HG03520 (cell line): ENCODE measurements around the gene OTOS.

Experiments
- ATAC-seq: cut with Tn5 transposase; IDR thresholded peaks from one replicate; pipeline ENCODE4 v1.9.1; 2021; ENCODE audit warnings: mild to moderate bottlenecking, moderate library complexity; ENCODE audit not compliant: unreplicated experiment

Gene OTOS

DNA sequence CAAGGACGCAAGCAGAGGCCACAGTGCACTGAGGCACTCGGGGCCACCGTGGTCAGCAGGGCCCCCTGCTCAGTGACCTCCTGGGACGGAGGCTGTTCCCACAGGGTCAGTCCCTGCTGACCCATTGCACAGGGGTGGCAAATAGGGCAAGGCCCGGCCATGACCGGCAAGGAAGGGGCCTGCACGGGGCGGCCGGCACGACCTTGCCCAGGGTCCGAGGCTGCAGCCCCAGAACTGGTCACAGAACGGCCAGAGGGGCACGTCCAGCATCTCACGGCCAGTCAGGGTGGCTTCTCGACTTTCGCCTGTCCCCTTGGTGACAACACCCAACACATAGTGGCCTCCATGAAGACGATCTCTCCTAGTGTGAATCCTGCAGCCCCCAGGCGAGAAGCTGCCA lies 27.6 kb upstream of the OTOS start:
- no peak for ATAC-seq

DNA sequence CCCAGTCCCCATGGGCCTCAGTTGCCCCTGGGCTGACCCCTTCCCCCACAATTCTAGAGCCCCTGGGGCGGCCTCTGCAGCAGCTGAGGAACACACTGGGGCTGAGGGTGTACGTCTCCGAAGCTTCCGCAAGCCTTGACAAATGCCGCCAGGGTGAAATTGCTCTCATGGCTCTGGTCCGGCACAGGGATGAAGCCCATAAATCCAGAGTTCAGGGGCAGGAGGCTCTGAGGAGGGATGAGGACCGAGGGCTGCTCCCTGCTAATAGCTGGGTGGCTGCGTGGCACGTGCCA lies 27.1 kb upstream of the OTOS start:
- ATAC-seq = no peak

DNA sequence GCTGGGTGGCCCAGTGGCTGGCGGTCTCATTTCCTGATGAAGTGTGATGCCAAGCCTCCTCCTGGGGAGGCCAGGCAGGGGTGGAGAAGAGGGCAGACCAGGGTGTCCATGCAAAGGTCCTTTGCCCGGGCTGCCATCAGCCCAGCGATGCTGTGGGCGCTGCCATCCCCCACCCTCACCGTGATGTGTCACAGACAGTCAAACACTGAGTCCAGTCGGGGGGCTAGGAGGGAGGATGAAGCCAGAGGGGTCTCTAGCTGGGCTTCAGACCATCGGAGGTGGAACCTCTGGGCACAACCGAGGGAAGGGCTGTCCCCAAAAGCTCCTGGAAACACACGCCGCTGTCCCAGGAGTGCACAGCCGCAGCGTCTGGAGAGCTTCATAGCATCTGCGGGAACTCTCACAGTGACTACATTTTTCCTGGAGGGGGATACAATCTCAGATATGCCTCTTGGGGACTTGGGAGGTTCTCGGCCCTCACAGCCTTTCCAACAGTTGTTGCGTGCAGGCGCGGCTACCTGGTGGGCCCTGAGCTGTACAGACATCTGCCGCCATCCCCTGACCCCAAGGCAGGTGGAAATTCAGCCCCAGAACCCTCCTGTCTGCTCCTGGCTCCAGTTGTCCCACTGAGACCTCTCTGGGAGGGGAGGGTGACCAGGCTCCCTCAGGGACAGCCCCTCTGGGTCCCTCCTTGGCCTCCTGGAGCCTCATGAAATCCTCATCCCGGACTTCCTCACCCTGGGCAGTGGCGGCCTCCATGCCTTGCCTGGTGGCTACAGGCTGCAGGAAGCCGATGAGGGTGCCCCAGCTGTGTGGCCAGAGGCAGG lies 26.5 kb upstream of the OTOS start:
- ATAC-seq = no peak

DNA sequence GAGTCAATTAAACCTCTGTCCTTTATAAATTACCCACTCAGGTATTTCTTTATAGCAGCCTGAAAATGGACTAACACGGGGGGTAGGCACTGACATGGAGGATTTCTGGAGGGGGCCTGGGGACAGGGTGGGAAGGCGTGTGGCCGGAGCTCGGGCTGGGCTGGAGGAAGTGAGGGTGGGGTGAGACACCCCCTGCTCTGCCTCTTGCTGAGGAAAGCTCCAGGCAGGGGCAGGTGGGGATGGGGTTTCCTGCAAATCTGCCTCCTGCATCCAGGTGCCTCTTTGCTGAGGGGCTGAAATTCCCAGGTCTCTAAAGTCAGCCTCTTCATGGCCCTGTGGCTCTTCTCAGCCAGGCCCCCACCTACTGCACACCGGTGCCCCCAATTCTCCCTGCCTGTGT lies 25.7 kb upstream of the OTOS start:
- ATAC-seq = no peak

DNA sequence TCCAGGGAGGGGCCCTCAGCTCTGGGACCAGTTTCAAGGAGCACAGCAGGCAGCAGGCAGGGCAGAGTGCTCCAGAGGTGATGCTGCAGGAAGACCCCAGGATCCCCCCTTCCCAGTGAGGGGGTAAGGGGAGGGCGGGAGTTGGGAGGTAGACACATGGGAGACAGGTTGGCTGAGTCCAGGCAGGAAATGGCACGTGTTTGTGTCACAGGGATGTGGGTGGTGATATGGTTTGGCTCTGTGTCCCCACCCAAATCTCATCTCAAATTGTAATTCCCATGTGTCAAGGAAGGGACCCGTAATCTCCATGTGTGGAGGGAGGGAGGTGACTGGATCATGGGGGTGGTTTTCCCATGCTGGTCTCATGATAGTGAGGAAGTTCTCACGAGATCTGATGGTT lies 25.2 kb upstream of the OTOS start:
- ATAC-seq = no peak

DNA sequence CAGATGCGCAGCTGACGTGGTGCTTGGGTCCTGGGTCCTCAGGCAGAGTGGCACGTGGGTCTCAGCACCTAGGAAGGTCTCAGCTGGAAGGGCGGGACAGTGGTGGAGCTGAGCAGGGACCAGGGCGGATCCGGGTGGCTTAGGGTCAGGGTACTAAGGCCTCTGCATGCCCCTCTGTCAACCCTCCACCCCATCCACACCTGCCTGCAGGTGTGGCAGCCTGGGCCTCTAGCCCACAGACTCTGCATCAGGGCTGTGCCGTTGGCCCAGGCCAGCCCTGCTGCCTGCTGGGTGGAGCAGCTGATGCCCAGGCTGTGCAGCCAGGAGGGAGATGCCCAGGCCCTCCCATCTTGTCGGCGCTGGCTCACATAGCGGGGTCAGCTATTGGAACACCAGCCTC lies 24.6 kb upstream of the OTOS start:
- ATAC-seq = no peak

DNA sequence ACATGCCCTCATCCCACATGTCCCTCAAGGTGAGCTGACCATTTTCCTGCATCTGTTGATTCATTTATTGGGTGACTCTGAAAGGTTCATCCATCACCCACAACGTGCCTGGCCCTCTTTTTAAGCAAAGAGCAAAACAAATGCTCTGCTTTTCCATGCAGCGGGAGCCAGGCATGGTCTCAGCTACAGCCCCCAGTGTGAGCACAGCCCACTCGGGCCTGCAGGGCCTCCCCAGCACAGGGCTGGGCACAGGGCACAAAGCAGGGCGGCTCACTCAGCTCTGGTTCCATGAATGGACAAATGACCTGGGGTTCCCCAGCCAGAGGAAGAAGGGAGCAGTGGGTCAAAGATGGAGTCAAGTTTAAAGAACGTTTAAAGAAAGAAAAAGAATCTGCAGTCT lies 24.1 kb upstream of the OTOS start:
- no peak for ATAC-seq

DNA sequence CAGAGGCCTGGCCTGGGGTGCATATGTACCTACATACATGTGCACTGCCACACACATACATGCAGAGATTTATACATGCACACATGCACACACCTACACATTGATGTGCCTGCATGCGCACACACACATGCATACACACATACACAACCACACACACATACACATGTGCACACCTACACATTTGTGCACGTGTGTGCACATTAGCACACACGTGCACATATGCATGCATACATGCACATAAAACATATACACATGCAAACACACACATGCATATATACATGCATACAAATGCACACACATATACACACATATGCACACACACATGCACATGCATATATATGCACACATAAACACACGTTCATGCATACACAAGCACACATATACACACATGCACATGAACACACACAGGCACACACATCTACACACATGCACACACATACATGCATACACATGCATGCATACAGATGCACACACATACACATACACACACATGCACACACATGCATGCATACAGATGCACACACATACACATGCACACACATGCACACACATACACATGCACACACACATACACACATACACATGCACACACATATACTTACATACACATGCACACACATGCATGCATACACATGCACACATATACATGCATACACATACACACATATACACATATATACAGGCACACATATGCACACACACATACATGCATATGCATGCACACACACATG lies 23.6 kb upstream of the OTOS start:
- ATAC-seq = no peak

DNA sequence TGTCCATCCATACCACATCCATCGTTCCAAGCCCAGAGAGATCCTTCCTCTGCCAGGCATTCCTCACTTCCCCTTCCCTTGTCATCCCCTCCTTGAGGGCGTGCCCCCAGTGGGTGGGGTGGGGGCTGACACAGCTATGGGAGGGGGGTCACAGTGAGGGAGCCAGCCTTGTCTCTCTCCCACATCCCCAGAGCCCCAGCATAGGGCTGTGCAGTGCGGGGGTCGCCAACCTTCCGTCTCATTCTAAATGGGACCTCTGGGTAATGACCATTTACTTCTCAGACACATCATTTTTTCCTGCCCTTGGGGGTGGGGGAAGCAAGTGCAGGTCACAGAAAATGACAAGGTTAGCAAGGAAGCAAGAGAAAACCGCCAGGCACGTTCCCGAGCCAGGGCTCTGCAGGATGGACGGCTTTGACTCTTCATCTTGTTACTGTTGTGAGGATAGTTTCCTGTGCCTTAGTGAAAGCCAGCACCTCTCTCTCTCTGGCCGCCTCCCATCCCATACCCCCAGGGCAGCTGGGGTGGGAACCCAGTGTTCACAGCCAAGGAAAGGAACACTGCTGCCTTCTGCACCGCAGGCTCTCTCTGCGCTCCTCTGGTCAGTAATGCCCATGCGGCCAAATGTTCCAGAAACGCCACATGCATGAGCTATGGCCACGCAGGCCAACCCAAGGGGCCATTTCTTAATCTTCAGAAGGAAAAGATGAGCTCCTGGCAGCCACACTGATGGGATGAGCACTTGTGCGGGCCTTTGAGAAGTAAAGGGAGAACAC lies 22.7 kb upstream of the OTOS start:
- ATAC-seq = no peak

DNA sequence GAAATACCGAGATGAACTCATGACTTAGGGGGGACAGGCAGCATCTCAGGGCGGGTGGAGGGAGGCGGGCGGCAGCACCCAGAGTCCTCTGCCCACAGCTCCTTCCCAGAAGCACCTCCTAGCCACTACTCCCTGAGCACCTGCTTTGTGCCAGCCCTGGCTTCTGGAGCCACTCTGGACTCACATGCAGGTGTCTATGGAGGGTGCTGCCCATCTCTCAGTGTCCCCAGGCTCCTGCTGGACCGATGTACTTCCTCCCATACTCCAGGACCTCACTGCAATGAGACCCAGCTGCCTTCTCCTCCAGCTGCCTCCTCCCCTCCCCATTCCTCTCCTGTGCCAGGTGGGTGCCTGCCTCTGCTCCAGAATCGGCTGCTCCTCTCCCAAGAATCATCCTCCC lies 22.1 kb upstream of the OTOS start:
- ATAC-seq = no peak

DNA sequence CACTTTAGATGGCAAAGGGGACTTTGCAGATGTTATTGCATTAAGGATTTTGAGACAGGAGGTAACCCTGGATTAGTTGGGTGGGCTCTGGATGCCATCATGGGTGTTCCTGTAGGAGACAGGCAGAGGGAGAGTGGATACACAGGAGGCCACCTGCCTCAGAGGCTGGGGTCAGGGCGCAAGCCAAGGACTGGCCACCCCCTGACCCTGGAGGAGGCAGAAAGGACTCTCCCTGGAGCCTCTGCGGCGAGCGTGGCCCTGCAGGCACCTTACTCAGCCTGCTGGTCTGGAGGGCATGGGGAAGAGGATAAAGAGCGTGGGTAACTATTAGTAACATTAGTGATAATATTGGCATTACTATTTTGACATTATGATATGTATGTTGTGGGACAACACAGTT lies 21.6 kb upstream of the OTOS start:
- ATAC-seq = no peak

DNA sequence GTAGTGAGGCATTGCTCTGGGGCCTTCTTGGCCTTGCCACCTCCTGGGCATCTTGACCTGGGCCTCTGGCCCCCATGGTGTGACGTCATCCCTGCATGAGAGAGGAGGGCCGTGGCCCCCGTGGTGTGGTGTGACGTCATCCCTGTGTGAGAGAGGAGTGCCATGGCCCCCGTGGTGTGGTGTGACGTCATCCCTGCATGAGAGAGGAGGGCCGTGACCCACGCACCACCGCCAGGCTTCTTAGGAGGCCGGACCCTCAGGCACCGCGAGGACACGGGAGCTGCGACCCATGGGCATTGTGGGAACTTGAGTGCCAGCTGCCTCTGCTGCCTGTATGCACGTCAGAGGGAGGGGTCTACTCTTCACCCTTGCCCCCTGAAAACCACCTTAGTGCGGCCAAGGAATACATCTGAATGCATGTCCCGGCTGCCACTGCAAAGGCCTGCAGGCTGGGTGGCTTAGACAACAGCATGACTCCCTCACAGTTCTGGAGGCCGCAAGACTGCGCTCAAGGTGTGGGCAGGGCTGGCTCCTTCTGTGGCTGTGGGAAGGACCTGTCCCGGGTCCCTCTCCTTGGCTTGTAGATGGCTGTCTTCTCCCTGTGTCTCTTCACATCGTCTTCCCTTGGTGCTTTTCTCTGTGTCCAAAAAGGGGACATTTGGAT lies 20.8 kb upstream of the OTOS start:
- no peak for ATAC-seq

DNA sequence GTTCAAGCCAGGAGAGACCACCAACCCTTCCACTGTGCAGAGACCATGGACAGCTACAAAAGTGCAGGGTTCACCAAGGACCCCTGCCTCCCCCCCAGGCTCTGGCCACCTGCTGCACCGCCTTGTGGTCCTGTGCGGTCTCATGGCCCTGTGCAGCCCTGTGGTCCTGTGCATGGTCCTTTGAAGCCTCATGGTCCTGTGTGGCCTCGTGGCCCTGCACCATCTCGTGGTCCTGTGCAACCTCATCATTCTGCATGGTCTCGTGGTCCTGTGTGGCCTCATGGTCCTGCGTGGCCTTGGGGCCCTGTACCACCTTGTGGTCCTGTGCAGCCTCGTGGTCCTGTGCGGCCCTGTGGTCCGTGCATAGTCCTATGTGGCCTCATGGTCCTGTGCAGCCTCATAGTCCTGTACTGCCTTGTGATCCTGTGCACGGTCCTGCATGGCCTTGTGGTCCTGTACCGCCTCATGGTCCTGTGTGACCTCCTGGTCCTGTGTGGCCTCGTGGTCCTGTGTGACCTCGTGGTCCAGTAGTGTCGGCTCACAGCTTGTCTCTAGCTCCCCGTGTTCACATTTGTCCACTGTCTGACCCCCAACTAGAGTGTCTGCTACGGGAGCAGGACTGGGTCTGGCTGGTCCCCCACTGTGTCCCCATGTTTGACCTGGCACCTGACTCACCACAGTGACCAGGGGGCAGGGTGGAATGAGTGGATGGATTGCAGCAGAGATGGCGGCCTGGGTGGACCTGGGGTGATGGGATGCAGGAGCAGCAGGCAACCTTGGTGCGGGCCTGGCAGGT lies 20.0 kb upstream of the OTOS start:
- no peak for ATAC-seq

DNA sequence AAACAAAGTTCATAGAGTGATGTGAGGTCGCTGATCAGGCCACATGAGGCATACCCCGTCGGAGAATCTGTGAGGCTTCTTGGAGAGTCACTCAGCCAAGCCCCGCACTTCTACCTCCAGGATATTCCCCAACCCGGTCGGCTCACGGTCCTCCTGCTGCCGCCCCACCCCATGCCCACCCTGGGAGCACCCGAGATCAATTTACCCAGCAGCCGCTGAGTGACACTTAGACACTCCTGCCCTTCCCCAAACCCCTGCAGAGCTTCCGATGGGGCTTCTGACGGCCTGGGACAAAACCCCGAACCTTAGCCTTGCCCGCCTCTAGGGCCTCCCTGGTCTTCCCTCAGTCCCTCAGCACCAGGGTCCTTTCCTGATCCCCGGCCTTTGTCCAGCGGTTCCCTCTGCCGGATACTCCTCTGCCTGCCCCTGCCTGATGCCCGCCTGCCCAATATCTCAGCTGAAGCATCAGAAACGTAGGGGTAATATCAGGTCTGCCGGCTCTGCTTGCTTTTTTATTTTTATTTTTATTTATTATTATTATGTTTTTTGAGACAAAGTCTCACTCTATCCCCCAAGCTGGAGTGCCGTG lies 18.9 kb upstream of the OTOS start:
- ATAC-seq = no peak

DNA sequence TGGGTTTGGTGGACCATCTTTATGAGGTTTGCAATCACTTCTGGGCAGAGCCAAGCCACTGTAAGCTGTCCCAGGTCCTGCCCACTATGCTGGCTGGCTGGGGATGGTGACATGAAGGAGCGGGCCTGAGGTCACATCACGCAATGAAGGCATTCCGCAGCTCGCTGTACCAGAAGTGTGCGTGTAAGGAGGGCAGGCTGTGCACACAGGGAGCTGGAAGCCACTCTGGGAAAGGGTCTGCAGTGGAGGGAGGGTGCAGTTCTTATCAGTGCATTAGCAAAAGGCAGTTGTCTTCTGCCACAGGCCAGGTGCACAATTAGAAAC lies 16.7 kb upstream of the OTOS start:
- no peak for ATAC-seq

DNA sequence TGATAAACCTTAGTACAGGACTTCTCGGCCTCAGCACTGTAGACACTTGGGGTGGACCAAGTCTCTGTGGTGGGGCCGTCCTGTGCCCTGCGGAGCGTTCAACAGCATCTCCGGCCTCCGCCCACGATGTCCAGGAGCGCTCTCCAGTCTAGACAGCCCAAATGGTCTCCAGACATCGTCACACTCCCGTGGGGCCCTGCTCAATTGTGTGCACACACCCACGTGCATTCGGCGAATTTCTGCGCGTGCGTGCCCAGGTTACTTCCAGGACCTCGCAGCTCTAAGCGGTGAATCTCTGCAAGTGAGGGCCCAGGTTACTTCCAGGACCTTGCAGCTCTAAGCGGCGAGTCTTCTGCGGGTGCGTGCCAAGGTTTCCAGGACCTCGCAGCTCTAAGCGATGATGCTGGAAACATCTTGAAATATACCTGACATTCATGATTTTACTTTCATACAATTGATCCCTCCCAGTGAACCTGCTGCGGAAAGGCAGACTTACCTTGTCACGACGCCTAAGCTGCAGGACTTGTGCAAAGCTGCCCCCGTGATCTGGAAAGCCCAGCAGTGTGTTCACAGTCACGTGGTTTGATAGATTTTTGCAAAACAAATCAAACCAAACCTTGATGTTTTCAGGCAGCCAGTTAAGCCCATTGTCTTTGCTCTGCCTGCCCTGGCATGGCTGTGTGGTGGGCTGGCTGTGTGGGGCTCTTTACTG lies 16.1 kb upstream of the OTOS start:
- ATAC-seq = no peak

DNA sequence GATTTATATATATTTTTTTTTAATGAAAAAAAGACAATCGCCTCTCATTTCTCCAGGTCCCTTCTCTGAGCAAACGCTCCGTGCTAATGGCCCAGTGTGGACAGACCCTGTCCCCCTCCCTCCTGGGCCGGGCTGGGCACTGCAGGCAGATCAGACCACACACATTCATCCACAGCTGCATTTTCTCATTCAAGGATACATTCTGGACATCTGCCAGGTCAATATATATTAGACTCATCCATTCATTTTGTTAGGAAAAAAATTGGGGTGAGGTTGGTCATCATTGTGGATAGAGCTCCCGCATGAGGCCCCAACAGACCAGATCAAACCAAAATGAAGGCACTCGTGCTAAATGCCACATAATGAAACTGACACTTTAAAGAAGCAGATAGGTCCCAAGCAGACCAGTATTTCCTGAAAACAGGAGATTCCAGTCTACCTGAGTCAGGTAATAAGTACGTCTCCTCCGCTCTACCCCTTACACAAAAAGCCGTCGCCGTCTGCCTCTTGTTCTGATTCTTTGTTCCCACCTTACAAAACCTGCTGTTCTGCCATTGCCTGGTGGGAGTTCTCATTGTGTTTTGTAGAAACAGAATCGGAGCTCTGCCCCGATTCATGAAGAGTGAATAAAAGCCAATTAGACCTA lies 15.4 kb upstream of the OTOS start:
- no peak for ATAC-seq

DNA sequence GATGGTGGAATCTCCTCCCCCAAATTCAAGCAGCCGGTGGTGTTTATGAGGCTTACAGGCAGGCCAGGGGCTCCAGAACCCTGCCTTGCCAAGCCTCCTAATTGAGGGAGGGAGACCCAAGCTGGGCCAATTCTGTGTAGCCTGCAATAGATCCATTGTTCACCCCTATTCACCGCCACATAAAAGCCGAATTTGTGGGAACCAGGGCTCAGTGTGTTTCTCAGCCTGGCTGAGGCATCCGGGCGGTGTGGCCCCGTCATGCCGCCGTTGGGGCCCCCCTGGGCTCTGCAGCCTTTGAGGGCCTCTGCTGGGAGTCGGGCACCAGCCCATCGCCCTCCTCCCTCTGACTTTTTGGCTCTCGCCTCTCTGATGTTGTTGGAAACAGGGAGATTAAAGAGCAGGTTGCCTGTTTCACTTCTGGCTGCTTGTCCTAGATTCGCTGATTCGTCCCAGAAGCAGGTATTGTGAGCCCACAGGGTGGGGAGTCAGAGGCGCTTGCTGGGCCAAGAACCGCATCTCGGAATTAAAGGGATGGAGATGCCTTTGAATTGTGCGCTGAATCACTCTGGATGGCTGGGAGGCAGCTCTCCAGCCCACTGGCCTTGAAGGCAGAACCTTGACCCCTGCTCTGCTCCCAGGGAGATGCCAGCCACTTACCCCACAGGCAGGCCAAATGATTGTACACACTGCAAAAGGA lies 14.7 kb upstream of the OTOS start:
- ATAC-seq = no peak

DNA sequence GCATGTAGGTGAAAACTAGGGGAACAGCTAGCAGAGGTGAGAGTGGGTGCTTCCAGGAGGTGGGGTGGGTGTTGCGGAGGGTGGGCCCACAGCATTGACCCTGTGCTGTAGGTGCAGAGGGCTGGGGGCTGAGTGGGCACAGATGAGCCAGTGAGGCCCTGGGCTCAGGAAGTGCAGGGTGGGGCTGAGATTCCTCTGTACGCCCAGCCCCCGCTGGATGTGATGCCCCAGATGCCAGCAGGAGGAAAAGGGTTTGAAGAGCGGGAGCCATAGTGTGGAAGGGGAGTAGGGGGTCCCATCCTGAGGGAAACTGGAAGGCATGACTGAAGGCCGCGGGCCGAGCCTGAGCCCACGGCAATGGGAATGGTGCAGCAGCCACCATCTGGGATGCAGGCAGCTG lies 14.1 kb upstream of the OTOS start:
- ATAC-seq = no peak
